GM23248 (cell line): Measurements from ENCODE around the gene ST6GALNAC3.

Experiments used
- EZH2 ChIP-seq: fragments of 200-600 bp; sonication (generic); IDR thresholded peaks from 2 replicates; pipeline ENCODE4 v1.6.1; 2018; ENCODE audit warnings: antibody characterized with exemption, mild to moderate bottlenecking; ENCODE audit not compliant: insufficient read depth, poor library complexity, severe bottlenecking
- EZH2phosphoT487 ChIP-seq: fragments of 200-600 bp; sonication (generic); IDR thresholded peaks from 2 replicates; pipeline ENCODE4 v1.6.1; 2018; ENCODE audit warnings: antibody characterized with exemption, moderate library complexity, mild to moderate bottlenecking, low read depth; ENCODE audit not compliant: insufficient read depth

- TF ChIP-seq EZH2 (no peak), EZH2phosphoT487 (no peak)
Observed at GRCh38 chr1:76291191-76291590, 216.6 kb downstream of the ST6GALNAC3 start.
